Putamen (tissue), 1 donor: ENCODE results near the gene JAK2.
"Not testable (repeated sequence)": the region's sequence is repeated elsewhere in the genome, so short reads cannot be mapped to it uniquely, and the experiment has no call there.

Experiments
- DNase-seq: peaks from one replicate; pipeline ENCODE4 v3.0.0-alpha.2; 2016; ENCODE audit warnings: low spot score

JAK2 gene

DNA sequence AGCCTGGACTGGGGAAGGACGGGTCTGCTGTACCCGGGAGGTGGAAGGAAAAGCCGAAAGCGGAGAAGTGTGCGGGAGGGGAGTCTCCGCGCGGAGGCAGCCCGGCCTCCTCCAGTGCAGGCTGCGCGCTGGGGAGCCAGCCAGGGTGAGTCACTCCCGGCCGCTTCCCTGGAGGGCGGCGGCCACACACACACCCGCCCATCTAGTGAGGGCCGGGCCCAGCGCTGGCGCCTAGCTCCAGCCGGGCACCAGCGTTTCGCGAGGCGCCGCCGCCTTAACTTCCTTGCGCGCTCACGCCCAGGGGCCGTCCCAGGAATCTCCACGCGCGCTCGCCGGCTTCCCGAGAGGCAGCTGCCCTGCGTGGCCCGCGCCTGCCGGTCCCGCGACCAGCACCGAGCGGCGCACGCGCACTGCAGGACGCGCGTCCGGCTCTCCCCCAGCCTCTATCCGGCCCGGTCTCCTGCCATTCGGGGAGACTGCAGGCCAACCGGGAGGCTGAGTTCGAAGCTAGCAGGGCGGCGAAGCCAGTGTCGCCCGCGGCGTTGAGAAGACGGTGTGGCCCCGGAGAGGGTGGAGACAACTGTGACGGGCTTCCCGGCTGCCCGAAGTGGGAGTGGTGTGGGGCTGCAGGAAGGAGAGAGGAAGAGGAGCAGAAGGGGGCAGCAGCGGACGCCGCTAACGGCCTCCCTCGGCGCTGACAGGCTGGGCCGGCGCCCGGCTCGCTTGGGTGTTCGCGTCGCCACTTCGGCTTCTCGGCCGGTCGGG lies at the start of gene JAK2:
JAK2 (plus strand) TSS at position 652 of the 765 bp plus-strand sequence. CDS start 36,716 bp downstream, outside the sequence.
- DNase-seq: peak; percentile 90

DNA sequence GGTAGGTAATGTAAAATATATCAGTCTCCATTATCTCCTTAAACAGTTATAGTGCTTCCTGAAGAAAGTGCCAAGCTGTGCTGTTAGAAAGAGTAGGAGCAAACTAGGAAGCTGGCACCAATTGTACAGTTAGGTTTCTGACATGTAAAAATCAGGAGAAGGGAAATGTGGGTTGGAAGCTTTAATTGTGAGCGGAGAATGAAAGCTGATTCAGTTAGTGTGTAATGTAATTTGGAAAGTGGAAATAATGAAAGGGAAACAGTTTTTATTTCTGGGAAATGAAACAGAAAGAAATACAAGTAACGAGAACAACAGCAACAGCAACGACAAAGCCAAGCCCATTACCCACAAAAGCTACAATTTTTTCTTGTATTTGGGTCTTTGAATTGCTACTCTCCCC lies 48.8 kb upstream of the JAK2 start:
- peak; percentile 42 for DNase-seq

DNA sequence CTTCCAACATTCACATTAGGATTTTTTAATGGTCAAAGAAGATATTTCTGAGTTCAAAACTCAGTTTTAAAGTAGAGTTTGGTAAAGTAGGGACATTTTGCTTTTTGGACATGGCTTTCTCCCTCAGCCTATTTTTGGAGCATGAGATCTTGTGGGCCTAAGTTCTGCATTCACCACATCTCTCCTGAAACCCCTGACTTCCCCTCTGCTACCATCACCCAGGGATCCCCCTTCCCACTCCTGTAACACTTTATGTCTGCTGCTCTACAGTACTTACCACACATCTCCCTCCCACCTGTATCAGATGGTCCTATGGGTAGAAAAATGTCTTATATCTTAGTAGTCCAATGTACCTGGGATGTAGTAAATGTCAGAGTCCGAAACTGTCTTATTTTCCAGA lies 48.2 kb upstream of the JAK2 start:
- DNase-seq: no peak

DNA sequence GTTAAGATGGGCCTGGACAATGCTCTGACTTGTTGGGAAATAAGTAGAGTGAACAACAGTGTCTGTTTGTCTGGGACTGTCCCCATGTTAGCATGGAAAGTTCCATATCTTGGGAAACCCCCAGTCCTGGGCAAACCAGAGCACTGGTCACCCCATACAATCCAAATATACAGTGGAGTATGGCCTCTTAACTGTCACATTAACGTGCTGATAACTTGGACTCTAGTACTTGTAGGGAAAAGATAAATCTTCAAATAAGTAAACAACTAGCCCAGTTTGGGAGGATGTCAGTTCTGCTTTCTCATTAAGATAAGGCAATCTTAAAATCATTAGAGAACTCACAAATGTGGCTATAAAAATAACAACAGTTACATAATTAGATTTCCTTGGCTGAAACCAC lies 47.6 kb upstream of the JAK2 start:
- no peak for DNase-seq

DNA sequence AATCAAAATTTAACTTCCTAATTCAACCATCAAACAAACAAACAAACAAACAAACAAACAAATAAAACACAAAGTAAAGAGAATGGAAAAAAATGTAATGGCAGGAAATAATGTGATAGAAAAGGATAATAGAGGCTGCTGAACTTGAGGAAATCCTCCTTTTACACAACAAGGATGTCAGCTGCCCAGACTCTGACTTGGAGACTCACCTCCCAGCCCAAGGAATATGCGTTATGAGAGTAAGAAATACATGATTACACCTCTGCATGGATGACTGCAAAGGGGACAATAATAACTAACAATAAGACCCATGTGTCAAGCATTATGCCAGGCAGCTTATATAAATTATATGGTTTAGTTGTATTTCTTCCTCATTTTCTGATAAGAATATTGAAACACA lies 46.6 kb upstream of the JAK2 start:
- no peak for DNase-seq

DNA sequence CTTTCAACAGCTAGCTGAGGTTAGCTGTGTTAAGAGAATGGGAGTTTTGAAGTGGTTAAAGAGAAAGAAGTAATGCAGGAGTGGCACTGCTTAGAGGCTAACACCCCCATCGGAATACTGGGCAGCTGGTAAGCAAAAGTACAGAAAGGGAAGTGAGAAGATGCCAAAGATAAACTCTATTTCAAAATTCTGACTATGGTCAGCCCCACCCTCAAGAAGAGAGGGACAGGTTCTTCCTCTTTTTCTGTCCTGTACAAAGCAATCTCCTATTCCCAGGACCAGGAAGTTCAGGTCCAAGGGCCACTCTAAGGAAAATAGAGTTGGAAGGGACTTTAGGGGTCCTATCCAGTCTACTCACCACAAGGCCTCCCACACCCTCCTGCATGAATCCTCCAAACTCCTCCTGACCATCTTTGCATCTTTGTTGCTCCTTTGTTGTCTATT lies 45.9 kb upstream of the JAK2 start:
- DNase-seq: peak; percentile 32

DNA sequence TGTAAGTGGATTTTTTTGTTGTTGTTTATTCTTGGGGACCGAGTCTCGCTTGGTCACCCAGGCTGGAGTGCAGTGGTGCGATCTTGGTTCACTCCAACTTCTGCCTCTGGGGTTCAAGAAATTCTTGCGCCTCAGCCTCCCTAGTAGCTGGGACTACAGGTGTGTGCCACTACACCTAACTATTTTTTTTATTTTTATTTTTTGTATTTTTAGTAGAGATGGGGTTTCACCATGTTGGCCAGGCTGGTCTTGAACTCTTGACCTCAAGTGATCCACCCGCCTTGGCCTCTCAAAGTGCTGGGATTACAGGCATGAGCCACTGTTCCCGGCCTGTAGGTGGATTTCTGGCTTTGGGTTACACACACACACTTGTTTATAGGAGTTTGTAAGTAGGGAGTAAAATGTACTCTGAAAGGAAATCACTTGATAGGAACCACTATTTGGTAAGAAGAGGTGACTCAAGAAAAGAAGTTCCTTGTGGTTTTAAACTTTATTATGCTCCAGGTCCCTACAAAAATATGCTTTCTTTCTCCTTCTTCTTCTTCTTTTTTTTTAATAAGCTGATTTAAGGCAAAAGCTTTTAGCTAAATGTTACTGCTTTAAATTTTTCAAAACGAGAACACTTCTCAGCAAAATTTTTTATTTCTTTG lies 42.9 kb upstream of the JAK2 start:
- DNase-seq: not testable (repeated sequence)

DNA sequence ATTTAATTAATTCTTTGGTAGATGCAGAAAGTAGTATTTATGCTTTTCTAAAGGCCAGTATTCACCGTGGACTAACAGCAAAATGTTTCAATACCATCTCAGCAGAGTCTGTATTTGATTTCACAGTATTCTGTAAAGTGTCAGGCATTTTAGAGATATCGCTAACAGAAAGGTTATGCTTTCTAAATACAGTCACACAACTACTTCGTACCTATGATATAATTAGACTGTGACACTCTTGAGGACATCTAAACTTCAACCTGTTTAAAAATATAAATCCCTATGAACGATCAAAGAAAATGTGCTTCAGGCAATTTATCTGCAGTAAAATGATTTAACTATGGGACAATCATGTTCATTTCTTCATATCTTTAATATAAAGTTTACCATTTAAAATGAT lies 41.7 kb upstream of the JAK2 start:
- no peak for DNase-seq

DNA sequence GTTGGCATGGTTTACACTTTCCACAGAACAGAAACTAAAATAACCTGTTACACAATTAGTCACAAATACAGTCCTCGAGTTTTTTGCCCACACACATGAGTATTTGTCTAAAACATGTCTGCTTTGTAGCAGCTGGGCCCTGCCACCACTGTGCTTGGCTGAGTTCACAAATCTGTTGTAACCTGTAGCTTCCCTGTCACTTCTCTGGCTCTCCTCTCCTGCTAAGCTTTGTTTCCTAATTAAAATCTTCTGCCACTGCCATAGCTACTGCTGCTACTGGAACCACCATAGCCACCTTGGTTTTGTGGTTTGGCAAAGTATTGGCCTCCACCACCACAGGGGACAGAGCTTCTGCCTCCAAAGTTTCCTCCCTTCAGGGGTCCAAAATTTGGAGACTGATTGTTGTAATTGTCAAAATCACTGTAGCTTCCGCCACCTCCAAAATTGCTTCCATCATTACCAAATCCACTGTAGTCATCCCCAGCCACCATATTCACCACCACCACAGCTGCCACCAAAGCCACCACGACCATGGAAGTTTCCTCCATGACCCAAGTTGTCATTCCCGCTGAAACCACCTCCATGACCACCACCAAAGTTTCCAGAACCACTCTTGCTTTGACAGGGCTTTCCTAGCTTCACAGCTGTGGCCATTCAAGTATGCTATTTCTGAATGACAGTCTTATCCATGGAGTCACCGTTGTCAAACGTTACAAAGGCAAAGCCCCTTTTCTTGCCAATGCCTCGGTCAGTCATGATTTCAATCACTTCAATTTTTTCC lies 40.5 kb upstream of the JAK2 start:
- not testable (repeated sequence) for DNase-seq

DNA sequence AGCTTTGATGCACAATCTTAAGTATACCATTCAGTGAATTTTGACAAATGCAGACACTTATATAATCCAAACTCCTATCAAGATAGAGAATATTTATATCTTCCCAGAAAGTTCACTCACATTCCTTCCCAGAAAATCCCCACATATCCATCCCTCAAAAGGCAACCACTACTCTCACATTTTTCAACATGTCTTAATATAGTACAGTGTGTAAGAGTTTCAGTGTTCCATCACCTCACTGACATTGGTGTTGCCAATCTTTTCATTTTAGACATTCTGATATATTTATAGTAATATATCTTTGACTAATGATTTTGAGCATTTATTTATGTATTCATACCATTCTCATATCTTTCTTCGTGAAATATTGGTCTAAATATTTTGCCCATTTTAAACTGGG lies 38.1 kb upstream of the JAK2 start:
- DNase-seq: no peak

DNA sequence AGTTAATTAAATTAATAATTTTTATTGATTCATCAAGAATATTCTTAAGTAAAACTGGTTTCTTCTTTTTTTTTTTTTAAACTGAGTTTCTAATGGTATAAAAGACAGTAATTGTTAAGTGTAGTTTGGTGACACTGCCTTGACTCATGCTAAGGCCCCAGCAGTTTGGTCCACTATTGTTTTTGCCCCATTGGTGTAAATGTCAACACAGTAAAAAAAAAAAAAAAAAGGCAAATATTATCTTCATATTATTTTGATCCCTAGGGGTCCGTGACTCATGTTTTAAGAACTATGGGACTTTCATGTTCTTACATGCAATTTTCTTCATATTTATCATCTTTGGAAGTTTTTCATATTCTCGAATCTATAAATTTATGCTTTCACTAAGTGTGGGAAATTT lies 29.2 kb upstream of the JAK2 start:
- no peak for DNase-seq

DNA sequence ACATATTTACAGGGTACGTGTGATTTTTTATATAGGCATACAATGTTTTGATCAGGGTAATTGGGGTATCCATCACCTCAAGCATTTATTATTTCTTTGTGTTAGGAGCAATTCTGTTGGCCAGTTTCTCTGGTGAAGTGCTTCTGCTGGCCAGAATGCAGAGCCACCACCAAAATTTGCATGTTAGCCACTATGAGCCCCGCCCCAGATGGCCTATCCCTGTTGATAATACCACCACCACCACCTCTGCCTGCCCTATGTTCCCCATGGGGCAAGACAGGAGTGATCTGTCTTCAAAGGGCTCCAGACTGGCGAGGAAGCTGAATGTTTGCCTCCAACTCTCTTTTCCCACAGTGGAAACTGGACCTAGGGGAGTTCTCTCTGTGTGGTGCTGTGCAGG lies 26.0 kb upstream of the JAK2 start:
- no peak for DNase-seq

DNA sequence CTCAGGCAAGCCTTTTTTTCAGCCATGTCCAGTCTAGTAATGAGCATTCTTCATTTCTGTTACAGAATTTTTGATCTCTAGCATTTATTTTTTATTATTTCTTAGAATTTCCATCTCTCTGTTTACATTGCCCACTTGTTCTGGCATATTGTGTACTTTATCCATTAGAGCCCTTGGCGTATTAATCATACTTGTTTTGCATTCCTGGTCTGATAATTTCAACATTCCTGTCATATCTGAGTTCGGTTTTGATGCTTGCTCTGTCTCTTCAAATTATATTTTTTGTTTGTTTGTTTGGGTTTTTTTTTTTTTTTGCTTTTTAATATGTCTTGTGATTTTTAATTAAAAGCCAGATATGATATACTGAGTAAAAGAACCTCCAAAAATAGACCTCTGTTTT lies 23.0 kb upstream of the JAK2 start:
- DNase-seq: no peak

DNA sequence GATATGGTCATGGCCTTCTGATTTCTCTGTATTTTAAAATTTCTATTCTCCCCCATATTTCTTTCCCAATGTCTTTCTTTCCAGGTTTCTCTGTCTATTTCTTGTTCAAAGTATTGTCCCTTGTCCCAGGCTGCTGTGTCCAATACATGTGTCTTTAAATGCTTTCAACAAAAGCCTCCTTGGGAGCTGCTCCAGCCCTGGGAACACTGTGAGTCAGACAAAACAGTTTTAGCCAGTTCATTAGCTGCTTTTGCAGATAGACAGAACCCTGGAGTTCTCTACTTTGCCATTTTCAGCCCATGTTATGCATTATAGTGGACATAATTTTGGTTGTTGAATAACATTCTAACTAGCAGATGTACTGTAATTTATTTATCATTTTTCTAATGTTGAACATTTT lies 20.5 kb upstream of the JAK2 start:
- DNase-seq: no peak

DNA sequence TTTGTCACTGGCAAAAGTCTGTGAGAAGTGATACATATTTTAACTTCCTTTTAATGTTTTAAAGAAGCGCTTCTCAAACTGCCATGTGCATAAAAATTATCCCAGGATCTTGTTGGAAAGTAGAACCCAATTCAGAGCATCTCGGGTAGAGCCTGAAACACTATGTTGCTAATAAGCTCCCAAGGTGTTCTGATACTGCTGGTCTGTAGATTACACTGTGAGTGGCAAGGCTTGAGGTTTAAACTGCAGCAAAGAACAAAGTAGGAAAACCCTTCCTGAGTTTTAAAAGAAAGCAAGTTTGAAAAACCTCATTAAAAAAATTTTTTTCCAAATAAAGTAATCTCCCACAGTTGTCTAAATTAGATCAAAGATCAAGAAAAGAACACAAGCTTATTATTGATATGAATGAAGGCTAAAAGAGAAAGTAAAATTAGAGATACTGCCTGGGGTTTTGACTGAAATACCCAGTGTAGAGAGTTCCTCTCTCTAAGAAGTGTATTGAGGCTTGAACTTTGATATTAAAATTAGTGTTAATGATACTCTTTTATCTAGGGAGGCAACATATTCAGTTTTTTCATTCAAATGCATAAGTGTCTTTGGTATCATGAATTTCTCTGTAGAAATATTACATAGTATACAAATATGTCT lies 19.8 kb upstream of the JAK2 start:
- DNase-seq: no peak

DNA sequence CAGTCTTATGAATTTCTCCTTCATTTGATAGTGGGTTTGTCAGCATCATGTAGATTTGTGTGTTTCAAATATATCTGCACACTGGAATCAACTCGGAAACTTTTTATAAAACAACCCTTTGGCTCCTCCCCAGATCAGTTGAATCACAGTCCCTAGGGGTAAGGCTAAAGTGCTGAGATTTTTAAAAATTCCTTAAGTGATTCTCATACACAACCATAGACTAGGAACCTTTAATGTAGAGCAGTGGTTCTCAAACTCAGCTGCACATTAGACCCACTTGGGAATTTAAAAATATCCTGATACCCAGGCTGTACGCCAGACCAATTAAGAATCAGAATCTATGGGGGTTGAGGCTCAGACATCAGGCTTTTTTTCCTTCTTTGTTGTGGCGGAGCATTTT lies 17.5 kb upstream of the JAK2 start:
- no peak for DNase-seq

DNA sequence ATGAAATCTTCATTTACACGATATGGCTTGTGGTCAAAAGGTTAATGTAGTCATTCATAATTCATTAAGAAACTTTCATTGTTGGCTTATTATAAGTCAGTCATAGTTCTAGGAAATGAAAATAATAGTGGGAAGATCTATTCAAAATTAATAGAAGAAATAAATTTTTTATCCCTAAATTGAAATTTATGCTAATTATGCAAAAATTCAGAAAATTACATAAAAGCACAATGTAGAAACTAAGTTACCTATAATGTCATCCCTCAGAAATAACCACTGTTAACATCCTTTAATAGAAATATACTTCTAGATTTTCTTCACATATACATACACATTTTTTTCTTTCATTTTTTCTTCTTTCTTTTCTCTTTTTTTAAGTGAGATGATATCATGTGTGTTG lies 15.9 kb upstream of the JAK2 start:
- DNase-seq: no peak

DNA sequence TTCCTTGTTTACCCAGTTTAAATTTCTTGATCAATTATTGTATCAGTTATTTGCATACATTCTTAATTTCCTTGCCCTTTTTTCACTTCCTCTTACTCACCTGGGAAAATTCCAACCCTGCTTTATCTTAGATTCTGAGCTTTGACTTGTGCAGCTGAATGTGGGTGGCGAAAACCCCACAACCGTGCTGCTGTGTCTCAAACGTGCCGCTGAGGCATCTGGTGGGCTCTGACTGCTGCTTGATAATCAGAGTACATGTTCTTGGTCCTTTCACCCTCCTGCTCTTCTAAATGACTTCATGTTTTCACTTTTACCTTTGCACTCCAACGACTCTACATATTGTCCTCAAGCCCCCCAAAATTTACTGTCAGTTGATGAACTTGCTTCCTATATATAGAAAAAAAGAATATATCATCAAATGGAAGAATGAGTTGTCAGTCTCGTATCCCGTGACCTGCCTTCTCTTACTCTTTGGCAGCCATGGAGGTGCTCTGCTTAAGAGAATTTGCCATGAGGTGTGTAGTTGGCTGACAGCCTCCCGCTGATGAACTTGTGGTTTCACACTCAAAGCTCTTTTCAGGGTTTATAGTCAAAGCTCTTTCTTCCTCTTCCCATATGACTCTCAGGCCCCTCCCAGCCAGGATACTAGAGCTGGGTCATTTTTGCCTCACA lies 14.0 kb upstream of the JAK2 start:
- DNase-seq: no peak

DNA sequence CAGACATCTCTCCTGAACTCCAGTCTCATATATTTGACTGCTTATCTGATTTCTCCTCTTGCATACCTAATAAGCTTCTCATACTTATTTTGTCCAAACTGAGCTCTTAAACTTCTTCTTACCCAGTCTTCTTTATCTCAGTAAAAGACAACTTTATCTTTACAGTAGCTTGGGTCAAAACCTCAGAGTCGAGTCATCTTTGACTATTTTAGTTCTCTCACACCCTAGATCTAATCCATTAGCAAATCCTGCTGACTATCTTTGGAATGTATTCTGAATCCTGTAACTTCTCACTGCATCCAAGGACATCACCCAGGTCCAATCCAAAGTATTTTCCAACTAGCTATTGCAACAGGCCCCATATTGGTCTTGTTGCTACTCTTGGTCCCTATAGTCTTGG lies 11.8 kb upstream of the JAK2 start:
- no peak for DNase-seq

DNA sequence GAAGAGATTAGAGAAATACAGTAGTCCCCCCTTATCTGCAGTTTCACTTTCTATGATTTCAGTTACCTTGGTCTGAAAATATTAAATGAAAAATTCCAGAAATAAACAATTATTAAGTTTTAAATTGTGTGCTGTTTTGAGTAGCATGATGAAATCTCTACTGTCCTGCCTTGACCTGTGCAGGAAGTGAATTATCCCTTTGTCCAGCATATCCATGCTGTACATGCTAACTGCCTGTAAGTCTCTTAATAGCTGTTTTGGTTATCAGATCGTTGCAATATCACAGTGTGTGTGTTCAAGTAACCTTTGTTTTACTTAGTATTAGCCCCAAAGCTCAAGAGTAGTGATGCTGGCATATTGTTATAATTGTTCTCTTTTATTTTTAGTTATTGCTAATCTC lies 11.2 kb upstream of the JAK2 start:
- DNase-seq: no peak

DNA sequence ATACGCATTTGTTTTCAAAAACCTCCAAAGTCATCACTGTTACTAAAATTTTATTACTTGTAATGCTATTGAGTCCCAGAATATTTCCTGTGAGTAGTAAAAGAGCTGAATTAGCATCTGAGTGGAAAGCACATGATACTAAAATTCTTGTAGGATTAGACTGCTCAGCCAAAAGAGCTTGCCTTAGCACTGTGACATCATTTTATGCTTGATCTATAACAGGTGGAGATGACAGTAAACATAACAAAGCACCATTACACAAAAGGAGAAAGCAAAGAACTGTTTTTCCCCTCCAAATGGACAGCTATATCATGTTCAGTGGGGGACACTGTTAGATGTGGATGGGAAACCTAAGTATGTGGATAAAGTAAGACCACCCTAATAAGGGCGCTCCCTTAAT lies 5.8 kb upstream of the JAK2 start:
- DNase-seq: no peak
